Activated T-cell treated with anti-CD3 and anti-CD28 coated beads, Interleukin-2, amount 50 U/mL, for 72 hours (primary cell): ENCODE results near the gene HARS2. TPM values are rescaled to one million over a fixed set of nuclear protein-coding genes. Genes with fewer than 3 reads are reported as not detected.
"Not testable (repeated sequence)": the region's sequence is repeated elsewhere in the genome, so short reads cannot be mapped to it uniquely, and the experiment has no call there.

Experiments
- ATAC-seq, 2 donors: fragments of 150-1000 bp; cut with Tn5 transposase; replicated peaks in 1 of 2; 2 replicates each; pipeline ENCODE4 v1.10.0; 2021; ENCODE audit warnings: moderate library complexity in 2 of 2, mild to moderate bottlenecking in 1 of 2
- DNase-seq, 2 donors: peaks; one replicate each; pipeline ENCODE4 v3.0.0; 2021 to 2022; ENCODE audit warnings: mixed read lengths in 1 of 2
- H3K27ac Mint-ChIP-seq: one replicate; pipeline ENCODE4 v1.8.0; 2022; ENCODE audit warnings: mild to moderate bottlenecking, moderate library complexity, mixed read lengths
- H3K27me3 Mint-ChIP-seq: one replicate; pipeline ENCODE4 v1.8.0; 2022; ENCODE audit warnings: low read depth, mixed read lengths
- H3K36me3 Mint-ChIP-seq, 2 donors: one replicate each; pipeline ENCODE4 v1.8.0; 2022; ENCODE audit warnings: mixed read lengths in 2 of 2, mild to moderate bottlenecking in 1 of 2; ENCODE audit not compliant: insufficient read depth in 2 of 2
- H3K4me1 Mint-ChIP-seq: one replicate; pipeline ENCODE4 v1.8.0; 2022; ENCODE audit warnings: low read depth, mixed read lengths
- H3K4me3 Mint-ChIP-seq, 2 donors: one replicate each; pipeline ENCODE4 v1.8.0; 2022; ENCODE audit warnings: mild to moderate bottlenecking in 2 of 2, mixed read lengths in 2 of 2, moderate library complexity in 2 of 2
- H3K9me3 Mint-ChIP-seq, 2 donors: one replicate each; pipeline ENCODE4 v1.8.0; 2022; ENCODE audit warnings: mixed read lengths in 2 of 2
- total RNA-seq, 2 donors: library from RNA; stranded (reverse); gene quantifications; one replicate each; pipeline ENCODE4 v1.2.3, GENCODE V29; 2022

Gene HARS2
- total RNA-seq, 2 donors from 2014 or later, result 31.2 to 31.3 TPM

DNA sequence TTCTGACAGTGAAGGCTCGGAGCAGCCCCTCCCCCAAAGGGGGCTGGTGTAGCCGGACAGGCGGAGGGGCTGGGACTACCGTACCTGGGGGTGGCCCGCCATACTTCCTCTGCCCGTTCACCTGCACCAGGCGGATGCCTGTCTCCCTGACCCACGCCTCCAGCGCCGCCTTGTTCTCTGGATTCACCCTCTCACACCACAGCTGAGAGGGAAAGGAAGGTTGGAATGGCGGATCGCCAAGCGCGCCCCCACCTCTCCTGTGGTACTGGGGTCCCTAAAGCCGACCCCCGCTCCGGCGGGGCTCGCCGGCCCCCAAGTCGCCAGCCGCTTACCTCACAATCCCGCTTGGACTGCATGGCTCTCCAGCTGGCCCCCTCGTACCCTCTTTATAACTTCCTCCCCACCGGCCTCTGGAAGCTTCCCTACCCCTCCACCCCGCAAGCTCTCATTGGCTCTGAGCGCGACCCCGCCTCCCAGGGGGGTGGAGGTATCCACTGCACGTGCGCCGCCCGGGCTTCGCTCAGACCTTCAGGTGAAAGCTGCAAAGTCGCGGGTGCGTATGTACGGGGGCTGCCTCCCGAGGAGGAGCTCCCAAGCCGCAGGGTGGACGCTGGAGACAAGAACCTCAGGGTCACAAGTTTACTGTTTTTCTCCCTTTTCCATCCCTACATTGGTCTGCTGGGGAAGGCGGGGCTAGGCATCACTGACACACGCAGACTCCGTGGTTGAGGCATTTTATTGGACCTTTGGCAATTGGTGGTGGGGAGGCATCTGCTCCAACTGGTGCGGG is 17.9 kb upstream of the HARS2 start, which contains the start of gene DND1:
Gene DND1 (minus strand): TSS at position 390 of the 790 bp plus-strand sequence. CDS start 34 bp downstream, at position 356.
- no peak within 1 kb of the TSS for H3K27ac Mint-ChIP-seq

DNA sequence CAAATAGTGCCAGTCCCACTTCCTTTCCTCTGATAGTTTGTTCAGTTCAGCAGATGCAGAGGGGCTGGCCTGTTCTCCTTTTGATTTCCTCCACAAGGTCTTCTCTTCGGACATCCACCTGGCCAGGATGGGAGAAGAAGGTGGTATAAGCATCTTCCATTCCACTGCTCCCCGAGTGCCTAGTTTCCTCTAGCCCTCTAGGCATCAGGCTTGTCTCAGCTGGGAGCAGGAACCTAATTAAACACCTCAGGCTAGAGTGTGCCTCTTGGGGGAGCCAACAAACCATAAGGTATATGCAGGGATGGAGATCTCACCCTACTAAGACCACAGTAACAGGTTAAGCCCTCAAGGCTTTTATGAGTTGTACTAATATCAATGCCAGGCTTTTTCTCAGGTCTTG is 17.0 kb upstream of the HARS2 start:
- no peak for DNase-seq
- Mint-ChIP-seq H3K4me3 (no peak overlapping the region), H3K27me3 (no peaks in the 10 kb centered on the region), H3K36me3 (peaks cover 1 to 11% of the 10 kb centered on the region in 2 donors), H3K9me3 (no peaks in the 10 kb centered on the region), H3K4me1 (no peaks in the 10 kb centered on the region), H3K27ac (no peak overlapping the region)
- no peak for ATAC-seq

More for the DNA sequence above, 17.9 kb upstream of the HARS2 start, which contains the start of gene DND1:
- DNase-seq, result no peak
- no peaks in the 10 kb centered on the region for H3K9me3 Mint-ChIP-seq
- H3K4me3 Mint-ChIP-seq, result no peak within 1 kb of the TSS
- H3K4me1 Mint-ChIP-seq, result no peaks in the 10 kb centered on the region
- peaks cover 1 to 11% of the 10 kb centered on the region in 2 donors for H3K36me3 Mint-ChIP-seq
- no peak for ATAC-seq
- no peaks in the 10 kb centered on the region for H3K27me3 Mint-ChIP-seq

DNA sequence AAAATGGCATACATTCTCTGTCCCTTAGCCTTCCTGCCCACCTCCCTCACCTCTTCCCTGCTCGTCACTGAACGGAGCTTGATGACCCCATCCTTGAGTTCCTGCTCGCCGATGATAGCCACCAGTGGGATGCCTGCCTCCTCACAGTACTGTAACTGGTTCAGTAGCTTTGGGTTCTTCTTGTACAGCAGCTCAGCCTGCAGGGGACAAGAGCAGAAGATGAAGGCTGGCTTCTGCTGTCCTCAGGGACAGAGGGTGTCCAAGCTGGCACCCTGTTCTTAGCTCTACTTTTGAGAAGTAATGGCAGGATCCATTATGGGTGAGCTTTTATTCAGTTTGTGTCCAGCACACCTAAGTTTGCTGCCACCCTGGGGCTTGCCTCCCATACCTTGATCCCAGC is 16.6 kb upstream of the HARS2 start:
- Mint-ChIP-seq H3K36me3 (peaks cover 1 to 10% of the 10 kb centered on the region in 2 donors), H3K9me3 (no peaks in the 10 kb centered on the region), H3K4me3 (no peak overlapping the region), H3K4me1 (no peaks in the 10 kb centered on the region), H3K27me3 (no peaks in the 10 kb centered on the region), H3K27ac (no peak overlapping the region)
- ATAC-seq (no peak), DNase-seq (no peak)

DNA sequence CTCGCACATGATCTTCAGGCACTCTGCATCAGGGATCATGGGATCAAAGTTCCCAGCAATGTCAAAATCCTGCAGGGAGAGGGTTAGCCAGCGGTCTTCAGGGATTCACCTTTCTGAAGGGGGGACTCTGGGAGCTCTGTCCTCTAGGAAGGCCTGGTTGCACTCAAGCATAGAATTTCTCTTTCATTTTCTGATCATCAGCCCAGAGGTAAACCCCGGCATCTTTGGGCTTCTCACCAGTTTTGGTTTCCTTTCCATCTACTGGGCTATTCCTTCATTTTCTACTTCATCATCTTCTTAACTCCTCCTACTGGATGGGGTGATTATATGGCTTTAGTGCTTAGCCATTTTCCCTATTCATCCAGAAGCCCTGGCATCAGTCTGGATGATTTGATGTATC is 13.3 kb upstream of the HARS2 start:
- no peaks in the 10 kb centered on the region for H3K27me3 Mint-ChIP-seq
- H3K36me3 Mint-ChIP-seq, result peaks cover 1 to 11% of the 10 kb centered on the region in 2 donors
- H3K9me3 Mint-ChIP-seq, result no peaks in the 10 kb centered on the region
- no peak for ATAC-seq
- no peak overlapping the region for H3K4me3 Mint-ChIP-seq
- DNase-seq, result no peak
- no peaks in the 10 kb centered on the region for H3K4me1 Mint-ChIP-seq
- H3K27ac Mint-ChIP-seq, result peak overlapping the region; percentile 74

DNA sequence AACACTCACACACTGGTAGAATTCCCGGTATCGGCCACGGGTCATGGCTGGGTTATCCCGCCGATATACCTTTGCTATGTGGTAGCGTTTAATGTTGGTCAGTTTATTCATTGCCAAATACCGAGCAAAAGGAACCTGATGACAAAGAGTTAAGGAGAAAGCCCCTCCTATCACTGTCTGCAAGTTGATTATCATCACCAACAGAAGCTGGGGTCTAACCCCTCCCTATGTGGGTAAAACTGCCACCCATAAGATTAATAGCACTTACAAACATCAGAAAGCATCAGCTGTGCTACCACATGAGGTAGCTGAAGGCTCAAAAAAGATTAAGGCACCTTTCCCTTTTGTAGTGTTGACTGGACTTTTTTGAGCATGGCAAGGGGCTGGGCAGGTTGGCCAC is 12.3 kb upstream of the HARS2 start:
- H3K27ac Mint-ChIP-seq, result peak overlapping the region; percentile 52
- no peaks in the 10 kb centered on the region for H3K9me3 Mint-ChIP-seq
- H3K27me3 Mint-ChIP-seq, result no peaks in the 10 kb centered on the region
- peaks cover 1 to 10% of the 10 kb centered on the region in 2 donors for H3K36me3 Mint-ChIP-seq
- no peaks in the 10 kb centered on the region for H3K4me1 Mint-ChIP-seq
- ATAC-seq (no peak), DNase-seq (no peak)
- no peak overlapping the region for H3K4me3 Mint-ChIP-seq

DNA sequence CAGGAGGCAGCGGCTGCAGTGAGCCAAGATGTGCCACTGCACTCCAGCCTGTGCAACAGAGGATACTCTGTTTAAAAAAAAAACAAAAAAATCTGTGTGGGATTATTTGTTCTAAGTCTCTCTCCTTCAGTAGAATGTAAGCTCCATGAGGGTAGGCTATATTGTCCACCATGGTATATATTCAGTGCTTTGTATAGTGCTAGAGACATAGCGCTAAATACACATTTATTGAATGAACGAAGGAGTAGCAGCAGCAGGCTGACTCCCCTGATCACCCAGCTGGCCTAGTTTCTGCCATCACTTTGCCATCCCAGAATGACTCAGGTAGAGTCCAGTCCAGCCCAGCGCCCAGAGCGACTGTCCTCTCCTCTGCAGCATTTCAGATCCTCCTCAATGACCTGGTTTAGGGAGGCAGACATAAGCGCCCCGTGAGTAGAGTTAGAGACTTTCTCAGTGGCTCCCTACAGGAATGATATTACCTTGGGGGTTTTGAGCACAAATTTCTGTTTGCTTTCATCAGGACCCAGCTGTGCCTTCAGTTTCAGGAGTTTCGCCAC is 801 bp upstream of the HARS2 start:
- no peaks in the 10 kb centered on the region for H3K27me3 Mint-ChIP-seq
- peak in 1 of 2 donors; percentile 5 for ATAC-seq
- DNase-seq, result no peak
- H3K4me3 Mint-ChIP-seq, result peak overlapping the region; percentile 90 to 94
- no peaks in the 10 kb centered on the region for H3K9me3 Mint-ChIP-seq
- H3K4me1 Mint-ChIP-seq, result peaks cover 45% of the 10 kb centered on the region
- peaks cover 4 to 18% of the 10 kb centered on the region in 2 donors for H3K36me3 Mint-ChIP-seq
- H3K27ac Mint-ChIP-seq, result peak overlapping the region; percentile 92

DNA sequence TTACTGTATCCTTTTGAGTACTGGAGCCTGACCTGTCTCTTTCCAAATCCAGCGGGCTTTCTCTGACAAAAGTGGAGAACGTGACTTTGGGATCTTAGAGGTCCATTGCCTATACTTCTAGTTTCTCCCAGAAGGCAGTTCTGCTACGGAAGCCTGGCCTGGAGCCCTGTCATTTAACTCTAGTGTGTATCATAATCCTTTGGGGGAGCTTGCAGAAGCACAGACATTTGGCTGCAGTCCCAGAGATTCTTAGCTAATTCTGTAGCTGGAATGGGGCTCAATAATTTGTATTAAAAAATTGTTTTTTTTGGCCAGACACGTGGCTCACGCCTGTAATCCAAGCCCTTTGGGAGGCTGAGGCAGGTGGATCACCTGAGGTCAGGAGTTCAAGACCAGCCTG is 3.0 kb downstream of the HARS2 start:
- H3K27ac Mint-ChIP-seq, result peak overlapping the region; percentile 25
- no peaks in the 10 kb centered on the region for H3K27me3 Mint-ChIP-seq
- H3K36me3 Mint-ChIP-seq, result peaks cover 9 to 35% of the 10 kb centered on the region in 2 donors
- H3K9me3 Mint-ChIP-seq, result no peaks in the 10 kb centered on the region
- H3K4me1 Mint-ChIP-seq, result peaks cover 33% of the 10 kb centered on the region
- DNase-seq (no peak), ATAC-seq (no peak)
- no peak overlapping the region for H3K4me3 Mint-ChIP-seq

DNA sequence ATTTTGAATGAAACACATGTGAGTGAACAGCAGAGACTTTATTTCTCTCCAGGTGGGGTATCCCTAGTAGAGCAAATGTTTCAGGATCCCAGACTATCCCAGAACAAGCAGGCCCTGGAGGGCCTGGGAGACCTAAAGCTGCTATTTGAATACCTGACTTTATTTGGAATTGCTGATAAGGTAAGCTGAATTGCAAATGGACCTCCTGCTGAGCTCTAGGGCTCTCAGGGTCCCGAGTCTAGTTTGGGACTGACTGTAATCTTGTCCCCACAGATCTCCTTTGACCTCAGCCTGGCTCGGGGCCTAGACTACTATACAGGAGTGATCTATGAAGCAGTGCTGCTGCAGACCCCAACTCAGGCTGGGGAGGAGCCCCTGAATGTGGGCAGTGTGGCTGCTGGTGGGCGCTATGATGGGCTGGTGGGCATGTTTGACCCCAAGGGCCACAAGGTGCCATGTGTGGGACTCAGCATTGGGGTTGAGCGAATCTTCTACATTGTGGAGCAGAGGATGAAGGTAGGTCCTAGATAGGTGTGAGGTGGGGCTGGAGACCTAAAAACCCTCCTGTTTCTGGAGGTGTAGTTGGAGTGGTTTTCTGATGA is 5.7 kb downstream of the HARS2 start:
- Mint-ChIP-seq H3K27me3 (no peaks in the 10 kb centered on the region), H3K27ac (peak overlapping the region; percentile 29), H3K4me3 (no peak overlapping the region), H3K9me3 (no peaks in the 10 kb centered on the region), H3K36me3 (peaks cover 16 to 38% of the 10 kb centered on the region in 2 donors), H3K4me1 (peaks cover 38% of the 10 kb centered on the region)
- DNase-seq (no peak), ATAC-seq (no peak)

DNA sequence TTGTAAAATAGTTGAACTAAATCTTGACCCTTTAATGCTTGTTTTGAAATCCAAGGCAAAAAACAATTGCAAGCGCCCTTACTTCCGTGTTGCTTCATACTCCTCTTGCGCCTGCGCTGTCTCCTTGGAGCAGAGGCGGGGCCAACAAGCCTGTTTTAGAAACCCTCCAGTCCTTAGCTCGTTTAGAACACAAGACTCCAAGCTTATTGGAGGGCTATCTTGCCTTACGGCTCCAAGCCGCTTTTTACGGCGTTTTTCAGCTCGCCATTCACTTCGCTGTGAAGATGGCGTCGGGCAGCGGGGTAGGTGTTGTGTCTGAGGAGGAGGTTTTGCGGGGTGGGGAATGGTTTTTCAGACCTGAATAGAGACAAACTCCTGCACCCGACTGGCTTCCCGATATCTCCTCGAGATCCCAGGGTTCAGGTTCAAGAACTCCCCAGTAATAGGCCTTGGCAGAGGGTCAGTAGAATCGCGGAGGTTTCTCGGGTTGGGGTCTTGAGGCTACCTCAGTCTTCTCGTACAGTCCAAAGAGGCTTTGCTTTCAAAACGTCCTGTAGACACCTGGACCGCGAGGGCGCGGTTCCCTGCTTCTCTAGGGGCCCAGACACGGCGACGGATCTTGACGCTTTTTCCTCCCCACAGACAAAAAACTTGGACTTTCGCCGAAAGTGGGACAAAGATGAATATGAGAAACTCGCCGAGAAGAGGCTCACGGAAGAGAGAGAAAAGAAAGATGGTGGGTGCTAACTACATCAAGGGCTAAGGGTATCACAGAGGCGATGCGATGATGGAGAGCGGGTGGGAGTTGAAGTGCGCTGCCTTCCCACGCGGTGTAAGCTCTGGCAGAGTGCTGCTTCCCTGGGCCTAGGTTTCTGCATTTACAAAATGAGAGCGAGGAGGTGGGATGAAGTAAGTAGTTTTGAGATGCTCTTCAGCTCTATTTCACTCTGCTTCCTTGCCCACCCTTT is 9.2 kb downstream of the HARS2 start, which contains the start of gene ZMAT2:
Gene ZMAT2 (plus strand): TSS at position 271 of the 968 bp plus-strand sequence. CDS start 14 bp downstream, at position 285.
- peaks cover 18 to 44% of the 10 kb centered on the region in 2 donors for H3K36me3 Mint-ChIP-seq
- H3K27ac Mint-ChIP-seq, result peak within 1 kb of the TSS; percentile 96
- DNase-seq (peak; percentile 90 to 96), ATAC-seq (peak; percentile 98 to 99)
- peaks cover 24% of the 10 kb centered on the region for H3K4me1 Mint-ChIP-seq
- H3K4me3 Mint-ChIP-seq, result peak within 1 kb of the TSS; percentile 97 to 99
- H3K9me3 Mint-ChIP-seq, result no peaks in the 10 kb centered on the region
- no peaks in the 10 kb centered on the region for H3K27me3 Mint-ChIP-seq

DNA sequence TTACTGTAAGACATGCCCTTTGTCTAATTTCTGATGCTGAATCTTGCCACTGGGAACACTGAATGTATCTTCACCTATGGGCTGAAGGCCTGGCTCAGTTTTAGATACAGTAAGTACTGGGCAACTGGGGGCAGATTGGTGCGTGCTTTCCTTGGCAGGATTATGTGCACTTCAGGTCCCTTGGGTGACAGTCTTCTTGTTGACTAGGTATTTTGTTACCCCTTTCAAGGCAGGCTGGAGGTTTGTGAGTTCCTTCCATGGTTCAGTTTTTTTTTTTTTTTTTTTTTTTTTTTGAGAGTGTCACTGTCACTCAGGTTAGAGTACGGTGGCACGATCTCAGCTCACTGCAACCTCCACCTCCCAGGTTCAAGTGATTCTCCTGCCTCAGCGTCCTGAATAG is 16.6 kb downstream of the HARS2 start:
- Mint-ChIP-seq H3K9me3 (no peaks in the 10 kb centered on the region), H3K4me3 (no peak overlapping the region), H3K36me3 (peaks cover 10 to 14% of the 10 kb centered on the region in 2 donors), H3K27me3 (no peaks in the 10 kb centered on the region), H3K27ac (no peak overlapping the region), H3K4me1 (peaks cover 24% of the 10 kb centered on the region)
- DNase-seq, result no peak
- no peak for ATAC-seq

DNA sequence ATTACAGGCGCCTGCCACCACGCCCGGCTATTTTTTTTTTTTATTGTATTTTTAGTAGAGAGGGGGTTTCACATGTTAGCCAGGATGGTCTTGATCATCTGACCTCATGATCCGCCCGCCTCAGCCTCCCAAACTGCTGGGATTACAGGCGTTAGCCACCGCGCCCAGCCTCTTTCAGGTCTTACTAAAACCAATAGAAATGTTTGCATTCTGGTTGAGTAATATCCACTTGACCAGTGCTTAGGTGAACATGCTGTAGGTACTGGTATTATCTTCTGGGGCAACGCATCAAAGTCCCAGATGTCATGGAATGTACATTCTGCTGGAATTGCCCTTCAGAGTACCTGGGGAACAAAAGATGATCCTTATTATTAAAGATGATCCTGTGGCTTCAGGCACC is 17.5 kb downstream of the HARS2 start:
- H3K4me1 Mint-ChIP-seq, result peaks cover 24% of the 10 kb centered on the region
- peak overlapping the region; percentile 96 for H3K27ac Mint-ChIP-seq
- H3K27me3 Mint-ChIP-seq, DNase-seq, ATAC-seq, H3K9me3 Mint-ChIP-seq: not testable (repeated sequence)
- peaks cover 6 to 14% of the 10 kb centered on the region in 2 donors for H3K36me3 Mint-ChIP-seq
- peak overlapping the region in 1 of 2 donors; percentile 96 for H3K4me3 Mint-ChIP-seq

DNA sequence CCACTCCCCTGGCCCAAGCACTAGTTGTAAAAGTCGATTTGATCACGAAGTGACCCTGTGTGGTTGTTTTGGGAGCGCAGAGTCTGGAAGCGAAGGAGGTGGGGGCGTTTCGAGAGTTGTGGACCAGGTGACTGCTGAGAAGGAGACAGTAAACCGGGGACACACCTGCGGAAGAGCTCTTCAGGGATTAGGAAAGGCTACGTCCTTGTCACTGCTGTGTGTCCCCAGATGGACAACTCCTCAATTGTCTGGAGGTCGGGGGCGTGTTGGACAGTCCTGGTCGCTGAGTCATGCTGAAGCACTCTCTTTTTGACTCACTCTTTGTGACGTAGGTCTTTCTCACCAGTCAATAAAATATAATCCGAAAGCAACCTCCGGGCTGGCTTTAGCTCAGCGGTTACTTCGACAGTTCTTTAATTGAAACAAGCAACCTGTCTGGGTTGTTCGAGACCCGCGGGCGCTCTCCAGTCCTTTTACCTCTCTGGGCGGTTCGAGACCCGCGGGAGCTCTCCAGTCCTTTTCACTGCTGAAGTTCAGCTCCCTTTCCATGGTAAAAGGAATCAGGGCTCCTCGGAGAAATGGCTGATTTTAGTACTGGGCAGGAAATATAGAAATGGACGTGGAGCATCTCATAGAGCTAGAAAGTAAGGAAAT is 19.8 kb downstream of the HARS2 start:
- Mint-ChIP-seq H3K4me1 (peaks cover 24% of the 10 kb centered on the region), H3K27ac (peak overlapping the region; percentile 100), H3K4me3 (peak overlapping the region; percentile 95 to 96), H3K36me3 (peaks cover 2 to 7% of the 10 kb centered on the region in 2 donors), H3K9me3 (no peaks in the 10 kb centered on the region), H3K27me3 (no peaks in the 10 kb centered on the region)
- peak; percentile 89 to 94 for DNase-seq
- peak; percentile 94 for ATAC-seq
